ENCODE data around the gene IFI27. TPM values are rescaled to one million over a fixed set of nuclear protein-coding genes. Genes with fewer than 3 reads are reported as not detected.

The IFI27 gene
- total and polyA plus RNA-seq, 10 of the 15 experiments (the other 5 are each of a cell fraction or from before 2014, with no cell fraction given): 1.1 to 45.5 (median 3.3) TPM

- 97% methylated on average over 7 of the region's 7 CpGs for WGBS (ENCODE audit: insufficient coverage, insufficient replicate concordance, low lambda C conversion rate, missing lambda C conversion rate)
- Histone ChIP-seq H3K27ac (ENCODE audit: control insufficient read depth, insufficient read depth) (no peak overlapping the region), H3K79me2 (ENCODE audit: control insufficient read depth, insufficient read depth, low read length) (peaks cover 89% of the 10 kb centered on the region), H3K4me2 (ENCODE audit: control insufficient read depth, insufficient read depth) (peak overlapping the region; percentile 64), H3K9me3 (replicated peaks; ENCODE audit: control insufficient read depth, insufficient read depth, low read length) (peaks cover 25% of the 10 kb centered on the region), H3K36me3 (ENCODE audit: control insufficient read depth in 2 of 2, insufficient read depth in 2 of 2, low read length in 1 of 2) (peaks cover 0 to 20% of the 10 kb centered on the region in 2 experiments; a peak in 3 of 4 replicates), H3K9ac (ENCODE audit: control insufficient read depth, insufficient read depth, low read length) (no peak overlapping the region), H3K4me1 (ENCODE audit: control insufficient read depth, insufficient read depth, low read length) (peaks cover 3% of the 10 kb centered on the region), H4K20me1 (ENCODE audit: control insufficient read depth, insufficient read depth) (peaks cover 5% of the 10 kb centered on the region; the same call in 1 of the 2 replicates), H2AFZ (ENCODE audit: control insufficient read depth, low read depth, low read length) (no peak overlapping the region), H3K4me3 (peak overlapping the region; percentile 49; the same call in 1 of the 2 replicates), H3K27me3 (replicated peaks in 1 of 2; ENCODE audit: control insufficient read depth in 2 of 2, insufficient read depth in 2 of 2, low read length in 1 of 2) (no peaks in the 10 kb centered on the region)
- no peak for DNase-seq (ENCODE audit: low read depth, low spot score)
- ChIA-PET SMC1A (ENCODE audit: uncharacterized antibody, unreplicated experiment) (interaction anchor here (0.6 kb wide), 1 partner anchor 104 kb away, joined by 3 read pairs; no protein-coding TSS in a partner anchor), RAD21 (ENCODE audit: unreplicated experiment) (no interaction called here), POLR2A (no interaction called here), CTCF (no interaction called here)
- intact Hi-C loops (cut with micrococcal nuclease; ENCODE audit: unreplicated experiment) (no loop called here), in situ Hi-C loops (cut with MboI) (no loop called here)
- TF ChIP-seq MTA2 (IDR thresholded peaks at IDR 0.05; ENCODE audit: low read depth) (no peak), NFYA (IDR thresholded peaks at IDR 0.05; ENCODE audit: borderline replicate concordance, low read depth, low read length) (no peak), BCL11A (IDR thresholded peaks at IDR 0.05; ENCODE audit: low read depth, low read length) (no peak), POLR2AphosphoS5 (IDR thresholded peaks at IDR 0.05; ENCODE audit: low read length) (peak; percentile 69)
- TF ChIP-seq, protein P1, sequence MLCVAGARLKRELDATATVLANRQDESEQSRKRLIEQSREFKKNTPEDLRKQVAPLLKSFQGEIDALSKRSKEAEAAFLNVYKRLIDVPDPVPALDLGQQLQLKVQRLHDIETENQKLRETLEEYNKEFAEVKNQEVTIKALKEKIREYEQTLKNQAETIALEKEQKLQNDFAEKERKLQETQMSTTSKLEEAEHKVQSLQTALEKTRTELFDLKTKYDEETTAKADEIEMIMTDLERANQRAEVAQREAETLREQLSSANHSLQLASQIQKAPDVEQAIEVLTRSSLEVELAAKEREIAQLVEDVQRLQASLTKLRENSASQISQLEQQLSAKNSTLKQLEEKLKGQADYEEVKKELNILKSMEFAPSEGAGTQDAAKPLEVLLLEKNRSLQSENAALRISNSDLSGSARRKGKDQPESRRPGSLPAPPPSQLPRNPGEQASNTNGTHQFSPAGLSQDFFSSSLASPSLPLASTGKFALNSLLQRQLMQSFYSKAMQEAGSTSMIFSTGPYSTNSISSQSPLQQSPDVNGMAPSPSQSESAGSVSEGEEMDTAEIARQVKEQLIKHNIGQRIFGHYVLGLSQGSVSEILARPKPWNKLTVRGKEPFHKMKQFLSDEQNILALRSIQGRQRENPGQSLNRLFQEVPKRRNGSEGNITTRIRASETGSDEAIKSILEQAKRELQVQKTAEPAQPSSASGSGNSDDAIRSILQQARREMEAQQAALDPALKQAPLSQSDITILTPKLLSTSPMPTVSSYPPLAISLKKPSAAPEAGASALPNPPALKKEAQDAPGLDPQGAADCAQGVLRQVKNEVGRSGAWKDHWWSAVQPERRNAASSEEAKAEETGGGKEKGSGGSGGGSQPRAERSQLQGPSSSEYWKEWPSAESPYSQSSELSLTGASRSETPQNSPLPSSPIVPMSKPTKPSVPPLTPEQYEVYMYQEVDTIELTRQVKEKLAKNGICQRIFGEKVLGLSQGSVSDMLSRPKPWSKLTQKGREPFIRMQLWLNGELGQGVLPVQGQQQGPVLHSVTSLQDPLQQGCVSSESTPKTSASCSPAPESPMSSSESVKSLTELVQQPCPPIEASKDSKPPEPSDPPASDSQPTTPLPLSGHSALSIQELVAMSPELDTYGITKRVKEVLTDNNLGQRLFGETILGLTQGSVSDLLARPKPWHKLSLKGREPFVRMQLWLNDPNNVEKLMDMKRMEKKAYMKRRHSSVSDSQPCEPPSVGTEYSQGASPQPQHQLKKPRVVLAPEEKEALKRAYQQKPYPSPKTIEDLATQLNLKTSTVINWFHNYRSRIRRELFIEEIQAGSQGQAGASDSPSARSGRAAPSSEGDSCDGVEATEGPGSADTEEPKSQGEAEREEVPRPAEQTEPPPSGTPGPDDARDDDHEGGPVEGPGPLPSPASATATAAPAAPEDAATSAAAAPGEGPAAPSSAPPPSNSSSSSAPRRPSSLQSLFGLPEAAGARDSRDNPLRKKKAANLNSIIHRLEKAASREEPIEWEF (IDR thresholded peaks at IDR 0.05; ENCODE audit: insufficient replicate concordance, low read depth, low read length): no peak
- no TSS peak for BruUV-seq (replicated peaks)
- FAIRE-seq: no peak
- no peak for ATAC-seq
These were observed 33.3 kb upstream of the IFI27 start for GRCh38 chr14:94077111-94077821.
